ENCODE measurements around the gene CLCN5. TPM values are rescaled to one million over a fixed set of nuclear protein-coding genes. Genes with fewer than 3 reads are reported as not detected.

Gene CLCN5
- total RNA-seq, result 1 to 10 TPM; 5.3 to 8.0 (median 7.2) TPM

DNA sequence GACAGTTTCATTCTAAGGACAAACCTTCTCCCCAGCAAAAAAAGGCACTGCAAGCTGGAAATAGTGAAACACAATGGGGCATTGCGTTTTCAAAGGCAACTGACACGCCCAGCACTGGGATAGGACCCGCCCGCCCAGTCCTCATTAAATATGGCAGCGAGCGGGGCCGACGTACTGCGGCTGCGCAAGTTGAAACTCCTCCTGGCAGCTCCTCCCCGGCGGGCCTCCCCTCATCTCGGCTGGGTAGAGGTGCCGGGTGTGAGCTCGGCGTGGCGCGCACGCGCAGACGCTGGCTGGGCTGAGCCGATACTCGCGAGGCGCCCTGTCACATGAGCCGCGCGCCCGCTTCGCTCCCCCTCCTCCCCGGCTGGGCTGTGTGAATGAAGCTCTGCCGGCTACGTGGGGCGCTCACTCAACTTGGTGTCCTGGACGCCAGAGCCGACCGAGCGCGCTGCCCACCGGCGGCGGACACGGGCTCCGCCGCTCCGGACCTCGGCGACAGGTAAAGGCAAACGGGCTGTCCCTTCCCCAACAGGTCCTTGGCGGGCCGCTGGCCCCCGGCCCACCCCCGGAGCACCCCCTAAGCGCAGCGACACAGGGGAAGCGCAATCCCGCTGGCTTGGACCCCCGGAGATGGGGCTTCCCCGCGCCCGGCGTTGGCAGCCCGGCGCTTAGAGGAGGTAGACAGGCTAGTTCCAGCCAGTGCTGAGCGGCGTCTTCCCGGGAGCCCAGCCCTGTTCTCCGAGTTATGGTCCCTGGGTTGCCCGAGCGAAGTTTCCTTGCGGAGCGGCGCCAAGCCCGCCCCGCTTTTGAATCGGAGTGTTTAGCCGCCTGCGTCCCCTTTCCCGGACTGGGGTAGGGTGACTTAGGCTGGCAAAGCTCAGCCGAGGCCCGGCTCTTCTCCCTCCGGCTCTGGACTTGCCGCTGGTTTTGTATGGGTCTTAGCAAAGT lies at the start of gene CLCN5:
Gene CLCN5, plus strand, starts transcription at position 306 of the 951 bp plus-strand sequence. CDS start 2,703 bp downstream, outside the sequence.
- H3K27ac ChIP-seq, result peak within 1 kb of the TSS; percentile 84 to 91 (median 88)
- H3K36me3 ChIP-seq, result no peaks in the 10 kb centered on the region
- WGBS, 2 donors, result 0 to 36% methylated on average over 4 to 18 of the region's 83 CpGs
- peak within 1 kb of the TSS; percentile 68 to 79 (median 75) for H3K4me3 ChIP-seq
- no peaks in the 10 kb centered on the region for H3K9me3 ChIP-seq
- peak in 2 of 4 donors; percentile 25 to 61 for TF ChIP-seq POLR2A (IDR thresholded peaks at IDR 0.05)
- TF ChIP-seq, protein P1, sequence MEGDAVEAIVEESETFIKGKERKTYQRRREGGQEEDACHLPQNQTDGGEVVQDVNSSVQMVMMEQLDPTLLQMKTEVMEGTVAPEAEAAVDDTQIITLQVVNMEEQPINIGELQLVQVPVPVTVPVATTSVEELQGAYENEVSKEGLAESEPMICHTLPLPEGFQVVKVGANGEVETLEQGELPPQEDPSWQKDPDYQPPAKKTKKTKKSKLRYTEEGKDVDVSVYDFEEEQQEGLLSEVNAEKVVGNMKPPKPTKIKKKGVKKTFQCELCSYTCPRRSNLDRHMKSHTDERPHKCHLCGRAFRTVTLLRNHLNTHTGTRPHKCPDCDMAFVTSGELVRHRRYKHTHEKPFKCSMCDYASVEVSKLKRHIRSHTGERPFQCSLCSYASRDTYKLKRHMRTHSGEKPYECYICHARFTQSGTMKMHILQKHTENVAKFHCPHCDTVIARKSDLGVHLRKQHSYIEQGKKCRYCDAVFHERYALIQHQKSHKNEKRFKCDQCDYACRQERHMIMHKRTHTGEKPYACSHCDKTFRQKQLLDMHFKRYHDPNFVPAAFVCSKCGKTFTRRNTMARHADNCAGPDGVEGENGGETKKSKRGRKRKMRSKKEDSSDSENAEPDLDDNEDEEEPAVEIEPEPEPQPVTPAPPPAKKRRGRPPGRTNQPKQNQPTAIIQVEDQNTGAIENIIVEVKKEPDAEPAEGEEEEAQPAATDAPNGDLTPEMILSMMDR (IDR thresholded peaks at IDR 0.05), result no peak
- peak; percentile 78 for DNase-seq
- H3K4me1 ChIP-seq, result peaks cover 0 to 19% (median 0%) of the 10 kb centered on the region in 3 donors
- H3K27me3 ChIP-seq, result no peaks in the 10 kb centered on the region
- intact Hi-C loops (cut with DNase I), result no loop called here

DNA sequence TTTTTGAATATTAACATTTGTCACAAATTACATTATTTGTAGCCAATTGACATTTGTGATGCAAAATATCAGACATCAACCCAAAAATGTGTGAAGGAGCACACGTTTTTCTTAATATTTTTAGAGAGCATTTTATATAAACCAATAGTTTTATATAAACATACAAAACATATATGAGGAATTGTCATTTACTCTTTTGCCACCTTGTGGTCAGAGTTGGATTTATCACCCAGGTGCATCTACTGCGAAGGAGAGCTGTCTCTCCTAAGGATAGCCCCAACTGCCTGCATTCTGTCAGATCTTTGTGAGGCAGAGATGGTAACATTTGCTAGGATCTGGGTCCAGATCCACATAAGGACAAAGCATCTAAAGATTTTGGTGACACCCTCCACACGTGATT lies 45.6 kb upstream of the CLCN5 start:
- H3K36me3 ChIP-seq, result no peaks in the 10 kb centered on the region
- no peaks in the 10 kb centered on the region for H3K27me3 ChIP-seq
- H3K4me3 ChIP-seq, result no peak overlapping the region
- intact Hi-C loops (cut with DNase I), result no loop called here
- no peak for TF ChIP-seq POLR2A (IDR thresholded peaks at IDR 0.05)
- TF ChIP-seq, protein P1 (IDR thresholded peaks at IDR 0.05), result peak in 5 of 6 experiments; percentile 38 to 52 (median 39)
- no peak for DNase-seq
- WGBS, 2 donors, result 2 to 4% methylated on average over 3 of the region's 3 CpGs
- H3K4me1 ChIP-seq, result peaks cover 0 to 35% (median 0%) of the 10 kb centered on the region in 3 donors
- no peaks in the 10 kb centered on the region for H3K9me3 ChIP-seq
- no peak overlapping the region for H3K27ac ChIP-seq

DNA sequence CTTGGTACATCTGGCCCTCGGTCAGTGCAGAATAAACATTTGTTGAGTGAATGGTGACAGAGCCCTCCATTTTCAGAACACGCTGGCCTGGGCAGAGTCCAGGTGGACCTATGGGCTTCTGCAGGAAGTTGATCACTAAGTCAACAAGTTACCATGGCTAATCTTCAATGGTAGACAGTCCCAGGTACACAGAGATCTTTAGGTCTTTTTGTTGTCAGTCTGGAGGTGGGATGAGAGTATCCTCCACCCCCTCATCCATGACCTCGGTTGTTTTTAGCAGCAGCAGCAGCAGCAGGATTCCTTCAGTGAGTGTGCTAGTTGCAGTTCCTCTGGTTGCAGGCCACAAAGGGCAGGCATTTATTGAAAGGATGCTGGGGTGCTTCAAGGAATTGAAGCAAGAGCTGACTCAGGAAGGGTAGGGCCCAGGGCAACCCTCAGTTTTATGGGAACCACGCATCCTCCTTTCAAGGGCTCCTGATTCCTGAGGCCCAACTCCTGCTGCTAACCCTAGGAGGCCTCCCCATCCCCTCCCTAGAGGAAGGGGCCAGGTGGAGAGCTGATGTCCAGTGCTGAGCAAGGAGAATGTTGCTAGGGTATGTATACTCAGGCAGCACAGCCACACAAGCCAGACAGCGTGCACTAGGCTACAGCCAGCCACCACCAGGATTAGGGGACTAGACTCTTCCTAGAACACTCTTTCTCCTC lies 44.8 kb upstream of the CLCN5 start:
- 53 to 60% methylated on average over 1 to 3 of the region's 5 CpGs for WGBS, 2 donors
- intact Hi-C loops (cut with DNase I), result no loop called here
- DNase-seq, result no peak
- Histone ChIP-seq H3K9me3 (no peaks in the 10 kb centered on the region), H3K4me1 (peaks cover 0 to 38% (median 0%) of the 10 kb centered on the region in 3 donors), H3K27me3 (no peaks in the 10 kb centered on the region), H3K4me3 (no peak overlapping the region), H3K36me3 (no peaks in the 10 kb centered on the region), H3K27ac (peak overlapping the region in 3 of 4 donors; percentile 87 to 91 (median 90))
- TF ChIP-seq, protein P1 (IDR thresholded peaks at IDR 0.05), result no peak
- no peak for TF ChIP-seq POLR2A (IDR thresholded peaks at IDR 0.05)

DNA sequence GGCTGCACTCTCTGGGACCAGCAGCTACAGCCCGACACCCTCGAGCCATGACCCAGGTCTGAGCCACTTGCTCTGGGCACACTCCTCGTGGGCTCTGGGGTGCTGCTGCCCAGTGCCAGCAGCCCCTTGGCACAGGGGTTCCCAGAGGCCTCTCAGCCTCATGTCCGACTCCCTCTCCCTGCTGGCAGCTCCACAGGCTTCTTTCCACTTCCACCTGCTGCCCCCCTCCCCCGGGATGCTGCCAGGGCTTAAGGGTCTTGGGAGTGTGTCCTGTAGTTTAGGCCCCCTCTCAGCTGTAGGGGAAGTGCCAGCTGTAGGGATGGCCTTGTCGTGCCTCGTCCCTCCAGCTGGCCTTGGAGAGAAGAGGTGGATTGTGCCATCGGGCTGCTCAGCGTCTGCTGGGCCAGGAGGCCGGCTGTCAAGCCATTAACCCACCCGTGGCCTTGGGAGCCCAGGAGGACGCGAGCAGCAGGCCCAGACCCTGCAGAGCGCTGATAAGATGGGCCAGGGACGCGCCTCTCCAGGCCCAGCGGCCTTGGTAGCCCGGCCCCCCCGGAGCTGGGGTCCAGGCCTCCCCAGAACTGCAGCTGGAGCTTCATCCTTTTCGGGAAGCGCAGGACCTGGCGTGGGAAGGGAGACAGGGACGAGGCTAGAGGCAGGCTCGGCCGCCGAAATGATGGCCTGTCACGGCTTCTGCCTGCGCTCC lies 44.1 kb upstream of the CLCN5 start:
- Histone ChIP-seq H3K9me3 (no peaks in the 10 kb centered on the region), H3K27me3 (no peaks in the 10 kb centered on the region), H3K4me1 (peaks cover 0 to 38% (median 0%) of the 10 kb centered on the region in 3 donors), H3K27ac (peak overlapping the region; percentile 79 to 91 (median 88)), H3K36me3 (no peaks in the 10 kb centered on the region), H3K4me3 (peak overlapping the region; percentile 50 to 72 (median 64))
- 63% methylated on average over 3 of the region's 28 CpGs; no CpG with 5 or more reads in 1 of the 2 donors for WGBS, 2 donors
- intact Hi-C loops (cut with DNase I), result no loop called here
- TF ChIP-seq POLR2A (IDR thresholded peaks at IDR 0.05), result no peak
- no peak for DNase-seq
